ENCODE measurements around the gene WFDC12. TPM values are rescaled to one million over a fixed set of nuclear protein-coding genes. Genes with fewer than 3 reads are reported as not detected.

WFDC12 gene
- total and polyA plus RNA-seq, 8 donors: not detected

Other genes starting within 250 kb of the WFDC12 start
- 10 to 100 TPM; 24.9 to 87.3 (median 47.0) TPM for gene YWHAB, start 238.8 kb downstream of the WFDC12 start, total RNA-seq
- gene YWHAB, start 238.8 kb downstream of the WFDC12 start, polyA plus RNA-seq: 10 to 100 TPM; 17.9 to 47.4 TPM
- gene PABPC1L, start 214.4 kb downstream of the WFDC12 start, total RNA-seq: 10 to 100 TPM; 18.7 to 64.5 (median 22.4) TPM
- gene PABPC1L, start 214.4 kb downstream of the WFDC12 start, polyA plus RNA-seq: 100 to 1,000 TPM; 150 to 156 TPM
- gene TOMM34, start 164.1 kb downstream of the WFDC12 start, total RNA-seq: 10 to 100 TPM in 2 of 6 donors, 1 to 10 TPM in 4; 4.9 to 12.4 (median 7.4) TPM
- gene TOMM34, start 164.1 kb downstream of the WFDC12 start, polyA plus RNA-seq: 10 to 100 TPM in 1 of 2 donors, 1 to 10 TPM in 1; 7.4 to 18.6 TPM
- gene STK4, start 158.0 kb downstream of the WFDC12 start, total RNA-seq: 10 to 100 TPM in 3 of 6 donors, 1 to 10 TPM in 3; 7.1 to 18.9 (median 10.4) TPM
- 1 to 10 TPM; 3.7 to 5.0 TPM for gene STK4, start 158.0 kb downstream of the WFDC12 start, polyA plus RNA-seq
- gene KCNS1, start 23.3 kb downstream of the WFDC12 start, total RNA-seq: 1 to 10 TPM in 1 of 6 donors, under 1 TPM in 4, not detected in 1; 0.04 to 1.3 (median 0.16) TPM
- gene KCNS1, start 23.3 kb downstream of the WFDC12 start, polyA plus RNA-seq: under 1 TPM; 0.04 to 0.05 TPM
- gene WFDC5, start 9.3 kb downstream of the WFDC12 start, total RNA-seq: not detected
- gene WFDC5, start 9.3 kb downstream of the WFDC12 start, polyA plus RNA-seq: not detected
- gene PI3, start 50.4 kb upstream of the WFDC12 start, total RNA-seq: 1 to 10 TPM in 2 of 6 donors, under 1 TPM in 1, not detected in 3; 0.67 to 1.9 (median 1.4) TPM
- gene PI3, start 50.4 kb upstream of the WFDC12 start, polyA plus RNA-seq: under 1 TPM; 0.40 to 0.72 TPM
- not detected for gene SEMG1, start 82.6 kb upstream of the WFDC12 start, total RNA-seq
- gene SEMG1, start 82.6 kb upstream of the WFDC12 start, polyA plus RNA-seq: not detected
- gene SEMG2, start 96.9 kb upstream of the WFDC12 start, total RNA-seq: not detected
- not detected for gene SEMG2, start 96.9 kb upstream of the WFDC12 start, polyA plus RNA-seq
- gene SLPI, start 130.1 kb upstream of the WFDC12 start, total RNA-seq: 10 to 100 TPM in 4 of 6 donors, 1 to 10 TPM in 2; 4.4 to 51.1 (median 24.1) TPM
- gene SLPI, start 130.1 kb upstream of the WFDC12 start, polyA plus RNA-seq: 10 to 100 TPM; 27.3 to 49.4 TPM
- 100 to 1,000 TPM; 169 to 591 (median 427) TPM for gene RBPJL, start 182.4 kb upstream of the WFDC12 start, total RNA-seq
- gene RBPJL, start 182.4 kb upstream of the WFDC12 start, polyA plus RNA-seq: 1,000 to 10,000 TPM; 1,163 to 1,575 TPM
- gene MATN4, start 183.8 kb upstream of the WFDC12 start, total RNA-seq: 1 to 10 TPM in 5 of 6 donors, under 1 TPM in 1; 0.89 to 6.4 (median 2.3) TPM
- gene MATN4, start 183.8 kb upstream of the WFDC12 start, polyA plus RNA-seq: 1 to 10 TPM; 1.5 to 3.1 TPM
- 100 to 1,000 TPM in 2 of 6 donors, 10 to 100 TPM in 4; 50.9 to 208 (median 56.0) TPM for gene SDC4, start 224.0 kb upstream of the WFDC12 start, total RNA-seq
- 10 to 100 TPM; 48.2 to 54.8 TPM for gene SDC4, start 224.0 kb upstream of the WFDC12 start, polyA plus RNA-seq
- 10 to 100 TPM; 11.1 to 19.0 (median 16.5) TPM for gene SYS1, start 238.7 kb upstream of the WFDC12 start, total RNA-seq
- 10 to 100 TPM in 1 of 2 donors, 1 to 10 TPM in 1; 9.6 to 13.7 TPM for gene SYS1, start 238.7 kb upstream of the WFDC12 start, polyA plus RNA-seq

Measured in pancreas (tissue), 8 donors.